IMR-90 (cell line): ENCODE results near the gene CGB5. TPM values are rescaled to one million over a fixed set of nuclear protein-coding genes. Genes with fewer than 3 reads are reported as not detected.

ENCODE experiments used
- ATAC-seq: fragments of 200-7000 bp; cut with Tn5 transposase; 2 replicates; pipeline ENCODE4 v1.9.1; 2020; ENCODE audit warnings: low read depth, mild to moderate bottlenecking, moderate library complexity
- BruUV-seq: library from RNA; stranded (reverse); fragments of 400-500 nt; replicated peaks from 2 replicates; lab custom pipeline; 2021; lab: Mats Ljungman, UMichigan
- CTCF ChIA-PET: fragments of 300-600 bp; formaldehyde crosslinking; extraction: SDS; loops from one replicate; lab custom pipeline; 2021; ENCODE audit warnings: antibody characterized with exemption; lab: Yijun Ruan, JAX
- POLR2A ChIA-PET: fragments of 300-600 bp; sonication (Branson Sonifier 250); formaldehyde crosslinking; loops from one replicate; lab custom pipeline; 2022; ENCODE audit warnings: antibody characterized with exemption; ENCODE audit not compliant: unreplicated experiment; lab: Charles Lee
- DNase-seq: peaks from one replicate; pipeline ENCODE4 v3.0.0; 2013
- H2AFZ ChIP-seq: replicated peaks from 2 replicates; pipeline ENCODE3; 2013; ENCODE audit warnings: low read length, mild to moderate bottlenecking; ENCODE audit not compliant: poor library complexity
- H2AK5ac ChIP-seq: 2 replicates; pipeline ENCODE4 v1.6.1; 2013; ENCODE audit warnings: low read depth, low read length, inconsistent platforms
- H2AK9ac ChIP-seq: replicated peaks from 2 replicates; pipeline ENCODE3; 2013; ENCODE audit warnings: mild to moderate bottlenecking, low read depth, low read length, moderate library complexity; ENCODE audit not compliant: poor library complexity
- H2BK120ac ChIP-seq: 2 replicates; pipeline ENCODE4 v1.6.1; 2013; ENCODE audit warnings: low read depth, low read length, inconsistent platforms
- H2BK15ac ChIP-seq: 3 replicates; pipeline ENCODE4 v1.6.1; 2013; ENCODE audit warnings: low read depth, low read length, inconsistent platforms
- H2BK20ac ChIP-seq: 2 replicates; pipeline ENCODE4 v1.6.1; 2013; ENCODE audit warnings: low read depth, mild to moderate bottlenecking, inconsistent platforms, low read length, moderate library complexity
- H2BK5ac ChIP-seq: 2 replicates; pipeline ENCODE4 v1.6.1; 2013; ENCODE audit warnings: mild to moderate bottlenecking, low read depth, low read length, inconsistent platforms; ENCODE audit not compliant: poor library complexity, severe bottlenecking
- H3K14ac ChIP-seq: replicated peaks from 2 replicates; pipeline ENCODE4 v1.6.1; 2013; ENCODE audit warnings: low read depth, low read length, inconsistent platforms
- H3K18ac ChIP-seq: 2 replicates; pipeline ENCODE4 v1.6.1; 2013; ENCODE audit warnings: low read depth, low read length, control low read depth
- H3K23ac ChIP-seq: 2 replicates; pipeline ENCODE4 v1.6.1; 2013; ENCODE audit warnings: low read depth, low read length, inconsistent platforms
- H3K27ac ChIP-seq: 2 replicates; pipeline ENCODE4 v1.5.1; 2013; ENCODE audit warnings: mild to moderate bottlenecking, control low read depth, low read length; ENCODE audit not compliant: insufficient read depth
- H3K27me3 ChIP-seq: 2 replicates; pipeline ENCODE4 v1.6.1; 2013; ENCODE audit warnings: low read length; ENCODE audit not compliant: control insufficient read depth, insufficient read depth
- H3K36me3 ChIP-seq: 2 replicates; pipeline ENCODE4 v1.6.1; 2013; ENCODE audit warnings: low read length, mixed read lengths; ENCODE audit not compliant: control insufficient read depth, insufficient read depth
- H3K4ac ChIP-seq: 2 replicates; pipeline ENCODE4 v1.6.1; 2013; ENCODE audit warnings: low read depth, low read length, inconsistent platforms
- H3K4me1 ChIP-seq: 2 replicates; pipeline ENCODE4 v1.6.1; 2013; ENCODE audit warnings: low read length, mixed read lengths; ENCODE audit not compliant: control insufficient read depth, insufficient read depth
- H3K4me2 ChIP-seq: 2 replicates; pipeline ENCODE4 v1.6.1; 2013; ENCODE audit warnings: low read depth, mild to moderate bottlenecking, control low read depth, low read length, moderate library complexity
- H3K4me3 ChIP-seq: 2 replicates; pipeline ENCODE4 v1.5.1; 2013; ENCODE audit warnings: low read depth, mild to moderate bottlenecking, control low read depth, low read length, moderate library complexity; ENCODE audit not compliant: insufficient read depth
- H3K56ac ChIP-seq: 2 replicates; pipeline ENCODE4 v1.6.1; 2013; ENCODE audit warnings: low read length, inconsistent platforms; ENCODE audit not compliant: insufficient read depth; ENCODE audit errors: extremely low read depth
- H3K79me1 ChIP-seq, 2 experiments: 2 replicates each; pipeline ENCODE4 v1.6.1; 2013; ENCODE audit warnings: low read length in 2 of 2, inconsistent platforms in 1 of 2, low read depth in 1 of 2
- H3K9ac ChIP-seq: 2 replicates; pipeline ENCODE4 v1.6.1; 2013; ENCODE audit warnings: low read depth, low read length, control low read depth
- H3K9me1 ChIP-seq: 2 replicates; pipeline ENCODE4 v1.6.1; 2013; ENCODE audit warnings: low read length, inconsistent platforms; ENCODE audit not compliant: insufficient read depth
- H3K9me3 ChIP-seq: 2 replicates; pipeline ENCODE4 v1.6.1; 2013; ENCODE audit warnings: low read length; ENCODE audit not compliant: control insufficient read depth, insufficient read depth
- H4K20me1 ChIP-seq: 2 replicates; pipeline ENCODE4 v1.6.1; 2013; ENCODE audit warnings: low read length, inconsistent platforms; ENCODE audit not compliant: insufficient read depth
- H4K5ac ChIP-seq: 2 replicates; pipeline ENCODE4 v1.6.1; 2013; ENCODE audit warnings: mild to moderate bottlenecking, low read depth, low read length, control low read depth
- H4K8ac ChIP-seq, 2 experiments: 2 replicates each; pipeline ENCODE4 v1.6.1; 2013; ENCODE audit warnings: low read depth in 2 of 2, low read length in 2 of 2, control low read depth in 1 of 2, inconsistent platforms in 1 of 2
- H4K91ac ChIP-seq: 2 replicates; pipeline ENCODE4 v1.6.1; 2013; ENCODE audit warnings: low read depth, low read length, inconsistent platforms; ENCODE audit not compliant: insufficient read depth
- CEBPB ChIP-seq: IDR thresholded peaks from 2 replicates; pipeline ENCODE4 v1.6.1; 2012; ENCODE audit warnings: low read depth, low read length, improper control_type of control experiment
- CHD1 ChIP-seq: IDR thresholded peaks from 2 replicates; pipeline ENCODE4 v1.6.1; 2012; ENCODE audit warnings: low read depth, low read length, improper control_type of control experiment
- FOS ChIP-seq: fragments of 150-350 bp; IDR thresholded peaks from 2 replicates; pipeline ENCODE4 v1.6.1; 2016; ENCODE audit warnings: low read depth, low read length
- MXI1 ChIP-seq: IDR thresholded peaks from 2 replicates; pipeline ENCODE4 v1.6.1; 2012; ENCODE audit warnings: low read depth, mild to moderate bottlenecking, low read length, moderate library complexity, borderline replicate concordance
- RCOR1 ChIP-seq: IDR thresholded peaks from 2 replicates; pipeline ENCODE4 v1.6.1; 2012; ENCODE audit warnings: mild to moderate bottlenecking, low read length, improper control_type of control experiment; ENCODE audit not compliant: insufficient replicate concordance
- RFX5 ChIP-seq: IDR thresholded peaks from 2 replicates; pipeline ENCODE4 v1.8.0; 2012; ENCODE audit warnings: low read depth, mild to moderate bottlenecking, low read length, moderate library complexity
- SMC3 ChIP-seq: fragments of 150-350 bp; IDR thresholded peaks from 2 replicates; pipeline ENCODE4 v1.6.1; 2016; ENCODE audit warnings: low read depth, mild to moderate bottlenecking, antibody characterized with exemption, low read length, moderate library complexity
- WGBS, 2 experiments: methylation state at CpG; one replicate each; pipeline versions ENCODE4 v1.1.5 to v1.1.7; 2013; ENCODE audit warnings: missing lambda C conversion rate in 2 of 2; ENCODE audit not compliant: insufficient read length in 1 of 2; ENCODE audit errors: extremely low coverage in 2 of 2; 5-methylcytosine and 5-hydroxymethylcytosine counted together
- dilution Hi-C: fragments of 300-500 bp; cut with HindIII; formaldehyde crosslinking; loops from one replicate; pipeline ENCODE4 v1.14.3; 2018; ENCODE audit warnings: low sequenced_read_pairs; ENCODE audit not compliant: unreplicated experiment
- in situ Hi-C: fragments of 300-500 bp; cut with MboI; formaldehyde crosslinking; loops from 3 replicates; pipeline ENCODE4 v1.14.3; 2019; ENCODE audit warnings: low sequenced_read_pairs, inconsistent platforms, mixed read lengths
- intact Hi-C: fragments of 100-400 bp; cut with micrococcal nuclease; formaldehyde crosslinking; loops from 2 replicates; pipeline ENCODE4 v1.10.0; 2022
- polyA plus RNA-seq, 3 experiments: library from polyadenylated mRNA; depleted of rRNA; stranded (reverse); fragments of >200 nt; gene quantifications; 2 replicates each; pipeline ENCODE4 v1.2.3, GENCODE V29; 2012; ENCODE audit warnings: low replicate concordance in 1 of 3
- total RNA-seq: library from RNA; depleted of rRNA; stranded (reverse); fragments of >200 nt; gene quantifications from 2 replicates; pipeline ENCODE4 v1.2.3, GENCODE V29; 2012

The CGB5 gene
- total and polyA plus RNA-seq, 2 of the 4 experiments (the other 2 are of a cell fraction), result not detected

- Histone ChIP-seq H3K27ac (no peak overlapping the region), H3K4me3 (no peak overlapping the region), H3K4me2 (no peak overlapping the region), H2AFZ (no peak overlapping the region), H3K4ac (no peak overlapping the region), H2AK5ac (no peak overlapping the region), H4K91ac (no peak overlapping the region), H3K56ac (no peak overlapping the region), H3K79me1 (no peaks in the 10 kb centered on the region), H4K8ac (no peak overlapping the region), H4K5ac (no peak overlapping the region), H3K36me3 (no peaks in the 10 kb centered on the region), H3K9me3 (peaks cover 18% of the 10 kb centered on the region), H3K23ac (no peak overlapping the region), H2AK9ac (no peak overlapping the region), H3K9me1 (no peaks in the 10 kb centered on the region), H4K20me1 (no peaks in the 10 kb centered on the region), H2BK15ac (no peak overlapping the region), H3K27me3 (peaks cover 58% of the 10 kb centered on the region), H2BK120ac (no peak overlapping the region), H3K14ac (no peak overlapping the region), H3K4me1 (no peaks in the 10 kb centered on the region), H2BK20ac (no peak overlapping the region), H3K9ac (no peak overlapping the region), H2BK5ac (no peak overlapping the region), H3K18ac (no peak overlapping the region)
- no TSS peak for BruUV-seq
- ATAC-seq (no peak), DNase-seq (no peak)
- dilution Hi-C loops, result no loop called here
- CTCF ChIA-PET, result no interaction called here
- intact Hi-C loops, result loop anchor here (5.0 kb wide), 1 partner anchor 78 kb away; the partner anchor contains the start of genes GYS1 and RUVBL2
- WGBS, 2 experiments, result 94% methylated on average over 16 of the region's 21 CpGs; no CpG with 5 or more reads in 1 of the 2 experiments
- in situ Hi-C loops, result no loop called here
- POLR2A ChIA-PET, result no interaction called here
- TF ChIP-seq FOS (no peak), RFX5 (no peak), RCOR1 (no peak), MXI1 (no peak), CHD1 (no peak), SMC3 (no peak), CEBPB (no peak)
Measured at GRCh38 chr19:49070416-49070815, 26.8 kb downstream of the CGB5 start.
